ENCODE results near the gene ASB6. TPM values are rescaled to one million over a fixed set of nuclear protein-coding genes. Genes with fewer than 3 reads are reported as not detected.

ASB6 gene
- total RNA-seq, 2 experiments from 2014 or later, result 19.0 to 21.4 TPM

- POLR2A ChIA-PET, result no interaction called here
- CTCF ChIA-PET (ENCODE audit: unreplicated experiment), result no interaction called here
Observed at GRCh38 chr9:129590466-129590865, 51.5 kb downstream of the ASB6 start.

GRCh38 chr9:129587487-129588262, 54.3 kb downstream of the ASB6 start:
- no peak overlapping the region for H2AFZ ChIP-seq (ENCODE audit: low read length)
- no peaks in the 10 kb centered on the region for H3K9me2 ChIP-seq (ENCODE audit: insufficient read depth, low read length)
- H3K36me3 ChIP-seq (ENCODE audit: insufficient read depth, low read length), result no peaks in the 10 kb centered on the region
- no peak for TF ChIP-seq EZH2phosphoT487 (IDR thresholded peaks at IDR 0.05; ENCODE audit: borderline replicate concordance, low read depth, low read length)
- TF ChIP-seq CTCF (conservative IDR thresholded peaks at IDR 0.05; ENCODE audit: low read length), result no peak
- peaks cover 23% of the 10 kb centered on the region for H3K4me1 ChIP-seq (ENCODE audit: insufficient read depth, low read length, poor library complexity, severe bottlenecking)
- no peak overlapping the region for H3K27ac ChIP-seq (ENCODE audit: low read depth, low read length, poor library complexity, severe bottlenecking)
- no peaks in the 10 kb centered on the region for H3K79me2 ChIP-seq (ENCODE audit: insufficient read depth, low read depth, low read length)
- no peak overlapping the region for H3K4me3 ChIP-seq (ENCODE audit: low read depth, low read length, poor library complexity, severe bottlenecking)
- no peaks in the 10 kb centered on the region for H4K20me1 ChIP-seq (ENCODE audit: insufficient read depth, low read length)
- ChIA-PET CTCF (ENCODE audit: unreplicated experiment) (interaction anchor here (0.6 to 1.1 kb wide), 2 partner anchors 13 to 419 kb away, joined by 3 to 11 read pairs; no protein-coding TSS in a partner anchor), POLR2A (no interaction called here)
- intact Hi-C loops (cut with micrococcal nuclease; ENCODE audit: unreplicated experiment), result no loop called here
- no peak overlapping the region for H3K4me2 ChIP-seq (ENCODE audit: low read length)
- BruUV-seq (replicated peaks), result no TSS peak
- no peak for DNase-seq (ENCODE audit: low spot score)
- no peaks in the 10 kb centered on the region for H3K9me3 ChIP-seq (ENCODE audit: low read length)

More at GRCh38 chr9:129590466-129590865, 51.5 kb downstream of the ASB6 start:
- no peaks in the 10 kb centered on the region for H3K36me3 ChIP-seq (ENCODE audit: insufficient read depth, low read length)
- no peak for TF ChIP-seq CTCF (conservative IDR thresholded peaks at IDR 0.05; ENCODE audit: low read length)
- no peak for TF ChIP-seq EZH2phosphoT487 (IDR thresholded peaks at IDR 0.05; ENCODE audit: borderline replicate concordance, low read depth, low read length)
- H3K27ac ChIP-seq (ENCODE audit: low read depth, low read length, poor library complexity, severe bottlenecking), result no peak overlapping the region
- no peaks in the 10 kb centered on the region for H3K9me3 ChIP-seq (ENCODE audit: low read length)
- no TSS peak for BruUV-seq (replicated peaks)
- intact Hi-C loops (cut with micrococcal nuclease; ENCODE audit: unreplicated experiment), result no loop called here
- no peak overlapping the region for H3K4me3 ChIP-seq (ENCODE audit: low read depth, low read length, poor library complexity, severe bottlenecking)
- H3K4me1 ChIP-seq (ENCODE audit: insufficient read depth, low read length, poor library complexity, severe bottlenecking), result peaks cover 6% of the 10 kb centered on the region
- H4K20me1 ChIP-seq (ENCODE audit: insufficient read depth, low read length), result no peaks in the 10 kb centered on the region
- H2AFZ ChIP-seq (ENCODE audit: low read length), result no peak overlapping the region
- DNase-seq (ENCODE audit: low spot score), result no peak
- H3K79me2 ChIP-seq (ENCODE audit: insufficient read depth, low read depth, low read length), result no peaks in the 10 kb centered on the region
- no peak overlapping the region for H3K4me2 ChIP-seq (ENCODE audit: low read length)
- H3K9me2 ChIP-seq (ENCODE audit: insufficient read depth, low read length), result no peaks in the 10 kb centered on the region

- H3K79me2 ChIP-seq (ENCODE audit: insufficient read depth, low read depth, low read length), result no peaks in the 10 kb centered on the region
- BruUV-seq (replicated peaks), result no TSS peak
- POLR2A ChIA-PET, result no interaction called here
Observed at GRCh38 chr9:129586685-129587084, 55.3 kb downstream of the ASB6 start.

More at GRCh38 chr9:129586685-129587084, 55.3 kb downstream of the ASB6 start:
- Histone ChIP-seq H3K36me3 (ENCODE audit: insufficient read depth, low read length) (no peaks in the 10 kb centered on the region), H3K9me3 (ENCODE audit: low read length) (no peaks in the 10 kb centered on the region), H3K4me3 (ENCODE audit: low read depth, low read length, poor library complexity, severe bottlenecking) (no peak overlapping the region), H3K4me2 (ENCODE audit: low read length) (no peak overlapping the region), H3K4me1 (ENCODE audit: insufficient read depth, low read length, poor library complexity, severe bottlenecking) (peaks cover 33% of the 10 kb centered on the region), H3K9me2 (ENCODE audit: insufficient read depth, low read length) (no peaks in the 10 kb centered on the region), H4K20me1 (ENCODE audit: insufficient read depth, low read length) (no peaks in the 10 kb centered on the region), H2AFZ (ENCODE audit: low read length) (no peak overlapping the region), H3K27ac (ENCODE audit: low read depth, low read length, poor library complexity, severe bottlenecking) (no peak overlapping the region)
- no peak for DNase-seq (ENCODE audit: low spot score)
- intact Hi-C loops (cut with micrococcal nuclease; ENCODE audit: unreplicated experiment), result no loop called here
- CTCF ChIA-PET (ENCODE audit: unreplicated experiment), result interaction anchor here (0.6 to 1.1 kb wide), 3 partner anchors 14 to 418 kb away, joined by 3 to 11 read pairs (median 3); no protein-coding TSS in a partner anchor
- no peak for TF ChIP-seq EZH2phosphoT487 (IDR thresholded peaks at IDR 0.05; ENCODE audit: borderline replicate concordance, low read depth, low read length)
- TF ChIP-seq CTCF (conservative IDR thresholded peaks at IDR 0.05; ENCODE audit: low read length), result 0 out of 2 replicates have a peak, but pooled peaks have one; percentile 4
